Measurements from ENCODE around the gene GARIN3.
"Not testable (repeated sequence)": the region's sequence is repeated elsewhere in the genome, so short reads cannot be mapped to it uniquely, and the experiment has no call there.

GARIN3 gene

GRCh38 chr5:157212307-157212706 is 46.2 kb upstream of the GARIN3 start:
- TF ChIP-seq CTCF (IDR thresholded peaks at IDR 0.05; ENCODE audit: low read depth, low read length, missing control alignments): no peak

GRCh38 chr5:157210652-157211051 is 44.6 kb upstream of the GARIN3 start:
- H3K27ac ChIP-seq; H3K4me3 ChIP-seq (ENCODE audit: low read depth, low read length); H3K27me3 ChIP-seq (replicated peaks); H3K36me3 ChIP-seq (replicated peaks); in situ Hi-C loops (cut with HindIII; ENCODE audit: low pct_ligation_motif_present, low sequenced_read_pairs); DNase-seq: not testable (repeated sequence)

More at GRCh38 chr5:157212307-157212706, 46.2 kb upstream of the GARIN3 start:
- H3K36me3 ChIP-seq (replicated peaks): no peaks in the 10 kb centered on the region
- no peaks in the 10 kb centered on the region for H3K27me3 ChIP-seq (replicated peaks)
- no peak for DNase-seq
- no peak overlapping the region for H3K4me3 ChIP-seq (ENCODE audit: low read depth, low read length)
- in situ Hi-C loops (cut with HindIII; ENCODE audit: low pct_ligation_motif_present, low sequenced_read_pairs): no loop called here
- no peak overlapping the region for H3K27ac ChIP-seq

- no peak overlapping the region for H3K4me3 ChIP-seq (ENCODE audit: low read depth, low read length)
- in situ Hi-C loops (cut with HindIII; ENCODE audit: low pct_ligation_motif_present, low sequenced_read_pairs): no loop called here
- no peaks in the 10 kb centered on the region for H3K27me3 ChIP-seq (replicated peaks)
- H3K27ac ChIP-seq: no peak overlapping the region
- TF ChIP-seq CTCF (IDR thresholded peaks at IDR 0.05; ENCODE audit: low read depth, low read length, missing control alignments): no peak
- no peak for DNase-seq
- no peaks in the 10 kb centered on the region for H3K36me3 ChIP-seq (replicated peaks)
These were observed 39.6 kb upstream of the GARIN3 start for GRCh38 chr5:157205708-157206107.

GRCh38 chr5:157204765-157205164 is 38.7 kb upstream of the GARIN3 start:
- H3K27ac ChIP-seq: no peak overlapping the region
- in situ Hi-C loops (cut with HindIII; ENCODE audit: low pct_ligation_motif_present, low sequenced_read_pairs): no loop called here

GRCh38 chr5:157203417-157203816 is 37.4 kb upstream of the GARIN3 start:
- no peaks in the 10 kb centered on the region for H3K36me3 ChIP-seq (replicated peaks)
- H3K27me3 ChIP-seq (replicated peaks): no peaks in the 10 kb centered on the region
- H3K27ac ChIP-seq: no peak overlapping the region
- H3K4me3 ChIP-seq (ENCODE audit: low read depth, low read length): no peak overlapping the region
- DNase-seq: no peak
- TF ChIP-seq CTCF (IDR thresholded peaks at IDR 0.05; ENCODE audit: low read depth, low read length, missing control alignments): no peak
- in situ Hi-C loops (cut with HindIII; ENCODE audit: low pct_ligation_motif_present, low sequenced_read_pairs): no loop called here

More at GRCh38 chr5:157204765-157205164, 38.7 kb upstream of the GARIN3 start:
- DNase-seq: no peak
- no peak overlapping the region for H3K4me3 ChIP-seq (ENCODE audit: low read depth, low read length)
- H3K27me3 ChIP-seq (replicated peaks): no peaks in the 10 kb centered on the region
- no peaks in the 10 kb centered on the region for H3K36me3 ChIP-seq (replicated peaks)
- TF ChIP-seq CTCF (IDR thresholded peaks at IDR 0.05; ENCODE audit: low read depth, low read length, missing control alignments): no peak

- no peaks in the 10 kb centered on the region for H3K36me3 ChIP-seq (replicated peaks)
- H3K4me3 ChIP-seq (ENCODE audit: low read depth, low read length): no peak overlapping the region
- no peak for TF ChIP-seq CTCF (IDR thresholded peaks at IDR 0.05; ENCODE audit: low read depth, low read length, missing control alignments)
- in situ Hi-C loops (cut with HindIII; ENCODE audit: low pct_ligation_motif_present, low sequenced_read_pairs): no loop called here
- DNase-seq: no peak
- H3K27ac ChIP-seq: no peak overlapping the region
- H3K27me3 ChIP-seq (replicated peaks): no peaks in the 10 kb centered on the region
These were observed 35.8 kb upstream of the GARIN3 start for GRCh38 chr5:157201857-157202256.
